HG03460 (cell line): ENCODE results near the gene WDR27.
"Not testable (repeated sequence)": the region's sequence is repeated elsewhere in the genome, so short reads cannot be mapped to it uniquely, and the experiment has no call there.

Experiments used
- ATAC-seq: cut with Tn5 transposase; IDR thresholded peaks from one replicate; pipeline ENCODE4 v1.9.1; 2021; ENCODE audit not compliant: unreplicated experiment

WDR27 gene

DNA sequence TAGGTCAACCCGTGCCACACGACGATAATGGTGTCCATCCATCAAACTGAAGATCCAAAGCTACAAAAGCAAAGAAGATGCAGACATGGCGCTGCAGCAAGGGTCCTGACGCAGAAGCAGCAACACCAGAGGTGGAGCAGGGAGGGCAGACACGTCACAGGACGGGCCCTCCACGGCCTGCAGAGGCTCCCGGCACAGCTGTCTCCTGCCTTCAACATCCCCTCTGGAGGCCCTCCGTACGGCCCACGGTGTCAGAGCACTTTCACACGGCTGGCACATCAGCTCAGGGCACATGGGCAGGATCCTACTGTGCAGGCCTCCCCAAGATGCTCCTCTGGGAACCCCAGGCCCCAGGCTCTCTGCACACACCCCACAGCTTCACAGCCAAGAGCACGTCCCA is 37.6 kb downstream of the WDR27 start:
- ATAC-seq = no peak

DNA sequence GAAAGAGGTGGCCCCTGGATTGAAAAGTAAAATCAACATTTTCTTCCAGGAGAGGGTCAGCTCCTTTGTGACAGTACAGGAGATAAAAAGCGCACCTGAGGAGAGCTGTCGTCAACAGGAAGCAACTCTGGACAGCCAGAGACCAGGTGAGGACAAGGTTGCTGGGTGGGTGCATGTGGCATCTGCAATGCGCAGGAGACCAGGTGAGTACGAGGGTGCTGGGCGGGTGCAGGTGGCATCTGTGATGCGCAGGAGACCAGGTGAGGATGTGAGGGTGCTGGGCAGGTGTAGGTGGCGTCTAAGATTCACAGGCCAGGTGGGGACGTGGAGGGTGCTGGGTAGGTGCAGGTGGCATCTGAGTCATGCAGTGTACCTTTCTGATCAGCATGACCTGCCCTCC is 38.4 kb downstream of the WDR27 start:
- no peak for ATAC-seq

DNA sequence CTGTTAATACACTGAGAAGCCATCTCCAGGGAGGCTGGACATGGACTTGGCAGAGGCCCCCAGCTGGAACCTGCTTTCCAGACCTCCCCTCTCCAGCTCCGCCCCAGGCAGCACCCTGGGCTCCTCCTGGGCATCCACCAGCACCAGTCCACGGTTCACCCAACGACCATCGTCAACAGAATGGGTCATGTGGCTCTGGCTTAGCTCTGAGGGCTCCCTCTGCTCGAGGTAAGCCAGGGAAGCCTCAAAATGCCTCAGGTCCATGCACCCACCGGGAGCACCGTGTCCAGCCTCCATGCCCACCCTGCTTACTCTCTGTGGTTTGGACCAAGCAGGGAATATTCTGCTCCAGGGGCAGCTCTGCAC is 40.5 kb downstream of the WDR27 start:
- no peak for ATAC-seq

DNA sequence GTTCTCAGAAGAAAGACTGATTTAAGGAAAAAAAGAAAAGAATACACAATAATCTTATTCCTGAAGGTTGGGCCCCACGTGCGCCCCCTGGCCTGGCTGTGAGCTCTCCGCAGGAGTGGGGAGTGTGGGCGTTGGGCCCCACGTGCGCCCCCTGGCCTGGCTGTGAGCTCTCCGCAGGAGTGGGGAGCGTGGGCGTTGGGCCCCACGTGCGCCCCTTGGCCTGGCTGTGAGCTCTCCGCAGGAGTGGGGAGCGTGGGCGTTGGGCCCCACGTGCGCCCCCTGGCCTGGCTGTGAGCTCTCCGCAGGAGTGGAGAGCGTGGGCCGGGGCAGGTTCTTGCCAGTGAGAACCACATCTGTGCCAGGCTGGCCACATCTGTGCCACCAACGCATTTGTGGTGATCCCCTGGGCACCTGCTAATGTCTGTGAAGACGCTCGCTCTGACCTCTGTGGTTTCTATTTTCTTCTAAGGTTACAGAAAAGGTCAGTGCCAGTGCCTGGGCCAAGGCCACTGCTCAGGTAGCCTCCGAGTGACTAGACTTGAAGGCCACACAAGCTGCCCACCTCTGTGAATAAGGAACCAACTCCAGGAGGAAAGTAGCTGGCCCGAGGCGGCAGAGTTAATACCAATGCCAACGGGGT is 41.0 kb downstream of the WDR27 start:
- no peak for ATAC-seq

DNA sequence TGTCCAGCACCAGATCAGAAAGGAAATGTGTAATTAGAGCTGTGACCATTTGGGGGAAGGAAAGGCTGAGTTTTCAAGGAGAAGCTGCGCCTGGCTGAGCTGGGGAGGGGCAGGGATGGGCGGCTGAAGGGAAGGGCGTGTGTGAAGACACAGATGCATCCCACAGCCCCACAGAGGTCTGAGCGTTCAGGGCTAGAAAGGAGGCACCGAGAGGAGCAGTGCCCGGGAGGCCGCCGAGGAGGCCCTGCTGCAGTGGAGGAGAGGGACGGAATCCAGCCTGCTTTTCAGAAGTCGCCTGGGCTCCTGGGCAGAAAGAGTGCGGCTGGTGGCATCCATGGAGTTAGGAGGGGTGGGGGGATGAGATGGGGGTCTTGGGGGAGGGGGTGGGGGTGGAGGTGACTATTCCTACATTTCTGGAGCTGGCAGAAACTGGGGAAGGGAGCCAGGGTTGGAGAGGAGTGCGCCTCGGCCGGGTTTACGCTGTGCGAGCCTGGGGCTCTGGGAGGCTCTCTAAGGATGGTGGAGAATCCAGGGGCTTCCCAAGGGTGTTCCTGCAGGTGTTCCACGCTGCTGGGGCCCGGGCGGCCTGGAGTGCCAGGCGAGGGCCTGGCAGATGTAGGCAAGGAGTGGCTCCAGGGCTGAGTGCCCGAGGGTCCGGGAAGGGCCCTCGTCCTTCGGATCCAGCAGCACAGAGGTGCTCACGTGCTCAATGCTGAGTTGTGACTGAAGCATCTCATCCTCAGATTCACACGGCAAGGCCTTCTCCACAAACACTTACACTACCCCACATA is 41.8 kb downstream of the WDR27 start:
- ATAC-seq = no peak

DNA sequence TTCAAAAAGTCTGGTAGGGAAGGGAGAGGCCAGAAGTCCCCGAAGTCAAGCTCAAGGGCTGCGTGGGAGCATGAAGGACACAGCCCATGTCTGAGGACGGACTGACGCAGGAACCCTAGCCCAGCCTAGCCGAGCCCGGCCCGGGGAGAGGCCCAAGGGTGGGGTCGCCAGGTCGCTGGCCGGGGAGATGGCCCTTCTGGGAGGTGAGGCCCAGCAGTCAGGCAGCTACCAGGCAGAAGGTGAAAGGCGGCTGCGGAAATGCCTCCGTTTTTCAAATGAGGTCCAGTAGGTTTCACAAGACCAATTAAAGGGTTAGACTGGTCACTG is 44.6 kb downstream of the WDR27 start:
- ATAC-seq = no peak

DNA sequence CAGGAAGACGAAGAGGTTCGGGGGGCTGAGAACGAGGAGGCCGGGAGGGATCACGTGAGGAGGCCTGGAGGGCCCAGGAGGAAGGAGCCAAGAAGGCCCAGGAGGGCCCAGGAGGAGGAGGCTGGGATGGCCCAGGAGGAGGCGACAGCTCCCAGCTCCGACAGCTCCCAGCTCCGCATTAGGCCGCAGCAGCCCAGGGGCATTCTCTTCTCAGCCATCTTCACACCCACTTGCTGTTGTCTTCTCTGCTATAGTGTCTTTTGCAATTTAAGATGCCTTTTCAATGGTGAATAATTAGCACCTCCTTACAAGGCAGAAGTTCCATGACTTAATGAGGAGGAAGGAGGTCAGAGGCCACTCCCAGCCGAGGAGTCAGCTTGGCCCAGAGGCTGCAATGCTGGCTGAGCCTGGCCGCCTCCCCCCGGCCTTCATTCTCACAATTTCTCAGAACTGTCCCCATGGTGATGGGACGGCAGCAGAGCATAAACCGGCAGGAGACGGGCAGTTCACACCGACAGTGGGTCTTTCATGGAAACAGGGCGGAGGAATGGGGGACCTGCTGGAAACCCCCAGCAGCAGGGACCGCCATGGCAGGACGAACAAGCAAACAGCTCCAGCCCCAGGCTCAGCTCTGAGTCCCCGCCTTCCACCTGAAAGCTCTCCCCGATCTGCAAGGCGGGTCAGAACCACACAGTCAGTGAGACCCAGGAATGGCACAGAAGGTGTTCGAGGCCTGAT is 45.1 kb downstream of the WDR27 start:
- ATAC-seq = no peak

DNA sequence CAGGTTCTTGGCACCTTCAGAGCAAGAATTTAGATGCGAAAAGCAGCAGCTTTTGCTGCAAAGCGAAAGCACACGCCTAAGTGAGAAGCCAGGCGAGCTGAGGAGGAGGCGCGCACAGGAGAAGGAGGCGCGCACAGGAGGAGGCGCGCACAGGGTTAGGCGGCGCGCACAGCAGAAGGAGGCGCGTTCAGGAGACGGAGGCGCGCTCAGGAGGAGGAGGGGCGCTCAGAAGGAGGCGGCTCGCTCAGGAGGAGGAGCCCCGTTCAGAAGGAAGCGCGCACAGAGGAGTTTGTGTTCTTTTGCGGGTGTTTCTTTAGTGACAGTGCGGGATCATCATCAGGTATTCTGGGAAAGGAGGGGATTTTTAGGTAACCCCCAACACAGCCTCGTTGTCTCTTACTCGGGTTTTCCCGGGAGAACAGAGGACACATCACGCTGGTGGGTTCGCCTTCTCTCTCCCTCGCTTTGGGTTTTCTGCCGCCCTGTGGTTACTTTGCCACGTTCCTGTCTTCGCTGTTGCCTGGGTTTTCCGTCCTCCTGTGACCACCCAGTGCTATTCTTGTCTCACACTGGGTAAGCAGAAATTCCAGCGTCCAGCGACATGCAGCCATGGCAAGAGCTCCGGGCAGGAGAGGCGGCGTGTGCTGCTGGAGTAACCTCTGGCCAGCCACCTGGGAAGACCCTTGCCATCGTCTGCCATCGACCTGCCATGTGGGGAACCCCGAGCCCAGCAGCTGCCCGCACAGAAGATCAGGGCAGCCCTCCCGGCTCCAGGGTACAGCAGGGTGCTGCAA is 47.0 kb downstream of the WDR27 start:
- peak; percentile 94 for ATAC-seq

DNA sequence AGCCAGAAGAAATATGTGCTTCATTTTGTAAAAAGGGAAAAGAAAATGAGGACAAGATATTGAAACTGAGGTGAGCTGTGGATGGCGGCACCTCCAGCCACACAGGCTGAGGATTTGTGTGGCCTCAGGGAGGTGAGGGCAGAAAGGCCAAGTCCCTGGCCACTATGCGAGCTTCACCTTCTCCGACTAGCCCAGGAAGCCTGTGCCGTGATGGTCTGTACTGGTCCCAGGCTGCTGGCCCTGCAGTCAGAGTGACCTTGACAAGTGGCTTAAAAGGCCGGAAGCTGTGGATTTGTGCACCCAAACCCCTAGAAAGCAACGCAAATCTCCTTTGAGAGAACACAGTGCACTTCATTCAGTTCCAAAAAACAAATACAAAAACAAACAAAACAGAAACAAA is 48.1 kb downstream of the WDR27 start:
- ATAC-seq = no peak

DNA sequence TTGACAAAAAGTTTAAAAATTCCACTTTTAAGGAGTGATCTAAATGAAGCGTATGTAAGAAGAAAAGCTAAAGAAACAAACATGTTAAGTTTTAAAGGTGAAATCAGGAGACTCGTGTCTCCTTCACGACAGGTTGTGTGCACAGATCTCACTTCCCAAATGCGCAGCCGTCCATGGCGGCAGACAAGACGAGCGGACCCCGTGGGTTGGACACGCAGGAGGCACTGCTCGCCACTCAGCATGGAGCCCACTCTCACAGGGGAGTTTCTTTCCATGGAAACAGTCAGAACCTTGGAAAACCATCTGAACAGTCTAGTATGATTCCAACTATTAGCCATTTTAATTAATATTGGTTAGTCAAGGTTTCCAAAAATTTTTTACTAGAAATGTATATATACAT is 48.9 kb downstream of the WDR27 start:
- ATAC-seq = no peak

DNA sequence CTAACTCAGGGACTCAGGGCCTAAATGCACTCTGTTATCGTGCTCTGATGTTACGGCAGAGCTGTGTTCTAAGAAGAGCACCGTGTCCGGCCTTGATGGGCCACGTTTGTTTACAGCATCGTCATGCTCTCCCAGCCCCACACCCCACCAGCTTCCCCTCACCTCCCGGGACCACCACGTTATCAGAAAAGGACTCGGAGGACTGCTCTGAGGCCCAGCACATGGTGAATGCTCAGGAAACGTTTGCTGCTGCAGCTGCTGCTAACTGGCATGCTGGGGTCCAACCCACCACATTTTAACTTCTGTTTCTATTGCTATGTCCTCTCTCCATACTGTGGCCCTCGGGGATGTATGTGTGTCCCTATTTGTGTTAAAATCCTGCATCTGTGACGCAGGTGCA is 50.3 kb downstream of the WDR27 start:
- ATAC-seq = no peak

DNA sequence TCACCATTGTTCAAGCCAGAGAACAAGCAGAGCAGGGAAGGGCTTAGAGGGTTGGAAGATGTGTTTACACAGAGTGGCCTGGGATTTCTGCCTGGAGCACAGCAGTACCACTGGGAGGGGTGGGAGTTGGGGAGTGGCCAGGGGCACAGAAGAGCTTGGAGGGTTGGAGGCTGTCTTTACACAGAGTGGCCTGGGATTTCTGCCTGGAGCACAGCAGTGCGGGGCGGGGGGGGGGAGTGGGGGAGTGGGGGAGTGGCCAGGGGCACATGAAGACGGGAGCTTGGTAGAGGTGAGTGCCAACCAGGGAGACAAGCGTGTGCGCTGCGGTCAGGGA is 50.9 kb downstream of the WDR27 start:
- no peak for ATAC-seq

DNA sequence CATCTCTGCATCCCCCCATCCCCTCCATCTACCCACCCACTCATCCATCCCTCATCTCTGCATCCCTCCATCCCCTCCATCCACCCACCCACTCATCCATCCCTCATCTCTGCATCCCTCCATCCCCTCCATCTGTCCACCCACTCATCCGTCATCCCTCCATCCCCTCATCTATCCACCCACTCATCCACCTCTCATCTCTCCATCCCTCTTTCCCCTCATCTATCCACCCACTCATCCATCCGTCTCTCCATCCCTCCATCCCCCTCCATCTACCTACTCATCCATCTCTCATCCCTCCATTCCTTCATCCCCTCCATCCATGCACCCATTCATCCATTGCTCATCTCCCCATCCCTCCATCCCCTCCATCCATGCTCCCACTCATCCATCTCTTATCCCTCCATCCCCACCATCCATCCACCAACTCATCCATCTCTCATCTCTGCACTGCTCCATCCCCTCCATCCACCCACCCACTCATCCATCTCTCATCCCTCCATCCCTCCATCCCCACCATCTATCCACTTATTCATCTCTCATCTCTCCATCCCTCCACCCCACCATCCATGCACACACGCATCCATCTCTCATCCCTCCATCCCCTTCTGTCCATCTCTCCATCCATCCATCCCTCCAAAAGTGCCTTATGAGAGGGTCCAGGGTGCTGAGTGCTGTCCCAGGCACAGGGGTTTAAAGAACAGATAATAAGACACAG is 51.4 kb downstream of the WDR27 start:
- no peak for ATAC-seq

DNA sequence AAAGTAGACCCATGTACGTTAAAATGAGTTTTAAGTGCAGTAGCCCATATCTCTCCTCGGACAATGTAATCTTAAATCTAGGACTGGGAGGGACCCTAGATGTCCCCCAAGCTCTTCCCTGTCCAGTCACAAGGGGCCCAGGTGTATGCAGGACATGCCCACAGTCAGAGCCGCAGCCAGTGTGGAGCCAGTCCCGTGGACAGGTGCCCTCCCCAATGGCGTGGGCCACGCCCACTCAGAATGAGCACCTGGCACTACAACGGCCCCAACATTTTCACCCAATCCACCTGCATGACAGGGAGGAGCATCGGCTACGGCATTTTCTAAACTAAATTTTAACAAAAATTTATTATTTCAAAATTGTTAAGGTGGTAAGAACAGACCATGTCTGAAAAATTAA is 53.2 kb downstream of the WDR27 start:
- no peak for ATAC-seq

DNA sequence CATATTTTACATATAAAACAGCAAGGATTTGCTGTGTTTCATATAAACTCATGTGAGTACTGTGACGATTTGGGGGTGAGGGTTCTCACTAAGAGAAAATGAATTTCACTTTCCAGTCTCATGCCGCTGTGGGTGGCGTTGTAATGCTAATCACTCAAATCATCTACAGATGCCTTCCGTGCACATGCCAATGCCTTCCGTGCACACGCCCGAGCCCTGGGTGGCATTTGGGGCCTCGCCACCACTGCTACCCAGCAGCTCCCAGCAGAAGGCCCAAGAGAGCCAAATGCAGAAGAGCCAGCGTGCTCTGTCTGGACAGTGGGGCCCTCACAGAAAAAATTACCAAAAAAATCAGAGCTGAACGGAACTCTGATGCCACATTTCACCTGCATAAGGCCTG is 53.7 kb downstream of the WDR27 start:
- no peak for ATAC-seq

DNA sequence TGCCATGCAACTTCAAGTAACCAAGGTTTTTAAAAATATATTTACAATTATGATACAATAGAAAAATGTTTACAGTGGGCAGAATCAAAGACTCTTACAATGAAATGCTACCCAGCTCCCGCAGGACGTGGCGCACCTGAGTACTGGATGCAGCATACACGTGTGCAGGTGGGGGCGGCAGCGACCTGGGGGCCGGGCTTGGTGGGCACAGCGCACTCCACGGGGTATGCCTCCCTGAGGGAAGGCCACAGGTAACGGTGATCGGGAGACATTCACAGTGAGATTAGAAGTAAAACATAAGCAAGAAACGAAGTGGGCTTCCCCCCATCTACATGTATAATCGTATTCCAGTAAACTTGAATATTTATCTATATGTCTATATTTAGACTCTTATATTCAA is 54.2 kb downstream of the WDR27 start:
- ATAC-seq = no peak

DNA sequence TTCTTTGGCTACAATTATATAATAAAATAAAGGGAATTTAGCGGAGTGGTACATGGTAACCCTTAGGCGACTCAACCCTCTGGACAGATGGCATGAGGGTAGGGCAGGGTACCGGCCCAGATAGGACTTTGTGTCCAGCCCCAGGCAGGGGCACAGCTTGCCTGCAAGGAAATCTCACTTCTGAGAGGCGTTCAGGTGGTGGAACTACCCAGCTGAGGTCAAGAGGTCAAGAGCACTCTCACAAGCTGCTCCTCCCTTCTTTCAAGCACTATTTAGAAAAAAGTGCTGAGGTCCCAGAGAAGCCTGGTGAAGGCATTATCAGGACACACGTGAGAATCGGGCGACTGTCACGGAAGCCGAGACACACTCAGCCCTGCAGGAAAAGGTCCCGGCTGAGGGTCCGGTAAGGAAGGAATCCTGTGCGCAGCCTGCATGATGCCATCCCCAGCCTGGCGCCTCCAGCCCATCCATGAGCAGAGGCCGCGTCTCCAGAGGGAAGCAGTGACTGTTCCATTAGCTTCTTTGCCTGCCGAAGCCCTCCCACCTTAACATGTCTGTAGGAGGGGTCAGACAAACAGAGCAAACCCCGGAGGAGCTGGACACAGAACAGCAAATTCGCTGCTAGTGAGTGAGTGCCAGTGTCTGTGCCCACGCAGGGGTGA is 54.8 kb downstream of the WDR27 start:
- no peak for ATAC-seq

DNA sequence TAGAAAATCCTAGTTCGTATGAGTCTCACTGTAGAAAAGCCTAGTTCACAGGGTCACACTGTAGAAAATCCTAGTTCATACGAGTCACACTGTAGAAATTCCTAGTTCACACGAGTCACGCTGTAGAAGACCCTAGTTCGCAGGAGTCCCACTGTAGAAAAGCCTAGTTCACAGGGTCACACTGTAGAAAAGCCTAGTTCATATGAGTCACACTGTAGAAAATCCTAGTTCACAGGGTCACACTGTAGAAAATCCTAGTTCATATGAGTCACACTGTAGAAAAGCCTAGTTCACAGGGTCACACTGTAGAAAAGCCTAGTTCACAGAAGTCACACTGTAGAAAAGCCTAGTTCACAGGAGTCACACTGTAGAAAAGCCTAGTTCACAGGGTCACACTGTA is 56.4 kb downstream of the WDR27 start:
- ATAC-seq = not testable (repeated sequence)

DNA sequence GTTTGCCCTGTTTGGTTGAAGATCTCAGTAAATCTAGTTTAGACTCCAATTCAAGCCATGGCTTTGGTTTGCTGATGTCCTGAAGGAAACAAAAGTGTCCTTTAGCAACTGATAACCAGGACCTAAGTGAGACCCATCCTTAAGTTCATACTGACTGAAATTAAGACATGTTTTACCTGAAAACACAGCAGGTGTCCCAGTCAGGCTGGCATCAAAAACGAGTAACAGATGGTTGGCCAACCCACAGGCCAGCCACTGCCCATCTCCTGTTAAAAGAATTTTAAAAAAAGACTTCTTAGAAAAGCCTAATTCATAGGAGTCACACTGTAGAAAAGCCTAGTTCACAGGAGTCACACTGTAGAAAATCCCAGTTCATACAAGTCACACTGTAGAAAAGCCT is 58.3 kb downstream of the WDR27 start:
- no peak for ATAC-seq

DNA sequence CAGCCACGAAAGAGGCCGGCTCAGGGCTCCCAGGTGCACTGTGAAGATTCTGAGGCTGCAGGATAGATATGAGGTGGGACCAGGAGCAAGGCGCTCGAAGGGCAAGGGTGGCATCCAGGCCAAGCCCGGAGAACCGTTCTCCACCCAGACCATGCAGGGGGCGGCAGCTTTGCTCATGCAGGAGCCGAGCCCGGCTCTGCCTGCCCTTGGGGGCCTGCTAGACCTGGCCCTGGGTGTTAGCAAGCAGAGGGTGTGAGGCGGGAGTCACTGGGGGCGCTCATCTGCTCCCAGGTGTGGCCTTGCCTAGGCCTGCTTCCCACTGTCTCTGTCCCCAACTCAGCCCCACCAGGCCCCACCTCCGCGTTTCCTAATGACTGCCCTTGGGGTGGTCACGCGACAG is 59.4 kb downstream of the WDR27 start:
- no peak for ATAC-seq
